ENCODE measurements around the gene ZBTB7C. TPM values are rescaled to one million over a fixed set of nuclear protein-coding genes. Genes with fewer than 3 reads are reported as not detected.

ZBTB7C gene
- total and polyA plus RNA-seq, 2 of the 4 experiments (the other 2 are of a cell fraction), result not detected

- no peak for ATAC-seq (ENCODE audit: low read depth)
These were observed 271.0 kb downstream of the ZBTB7C start for GRCh38 chr18:48138210-48138609.

More at GRCh38 chr18:48138210-48138609, 271.0 kb downstream of the ZBTB7C start:
- Histone ChIP-seq H2BK15ac (ENCODE audit: low read depth, low read length) (no peak overlapping the region), H2AFZ (replicated peaks; ENCODE audit: low read length, poor library complexity) (no peak overlapping the region), H3K4me3 (ENCODE audit: insufficient read depth, low read depth, low read length) (no peak overlapping the region), H3K56ac (ENCODE audit: extremely low read depth, insufficient read depth, low read length) (no peak overlapping the region), H3K18ac (ENCODE audit: low read depth, low read length) (no peak overlapping the region), H2BK20ac (ENCODE audit: low read depth, low read length) (no peak overlapping the region), H3K4me2 (ENCODE audit: low read depth, low read length) (no peak overlapping the region), H3K27ac (ENCODE audit: insufficient read depth, low read length) (no peak overlapping the region), H3K9ac (ENCODE audit: low read depth, low read length) (no peak overlapping the region), H4K5ac (ENCODE audit: low read depth, low read length) (no peak overlapping the region), H3K36me3 (ENCODE audit: control insufficient read depth, insufficient read depth, low read length) (no peaks in the 10 kb centered on the region), H4K20me1 (ENCODE audit: insufficient read depth, low read length) (no peaks in the 10 kb centered on the region; the same call in 1 of the 2 replicates), H3K9me3 (ENCODE audit: control insufficient read depth, insufficient read depth, low read length) (no peaks in the 10 kb centered on the region), H4K8ac (ENCODE audit: low read depth in 2 of 2, low read length in 2 of 2) (no peak overlapping the region), H2BK5ac (ENCODE audit: low read depth, low read length, poor library complexity, severe bottlenecking) (no peak overlapping the region), H3K27me3 (ENCODE audit: control insufficient read depth, insufficient read depth, low read length) (peaks cover 50% of the 10 kb centered on the region), H3K79me1 (ENCODE audit: low read depth in 1 of 2, low read length in 2 of 2) (no peaks in the 10 kb centered on the region), H3K14ac (replicated peaks; ENCODE audit: low read depth, low read length) (no peak overlapping the region), H3K9me1 (ENCODE audit: insufficient read depth, low read length) (no peaks in the 10 kb centered on the region), H2BK120ac (ENCODE audit: low read depth, low read length) (no peak overlapping the region), H2AK9ac (replicated peaks; ENCODE audit: low read depth, low read length, poor library complexity) (no peak overlapping the region), H3K4me1 (ENCODE audit: control insufficient read depth, insufficient read depth, low read length) (no peaks in the 10 kb centered on the region), H2AK5ac (ENCODE audit: low read depth, low read length) (no peak overlapping the region), H3K23ac (ENCODE audit: low read depth, low read length) (no peak overlapping the region), H3K4ac (ENCODE audit: low read depth, low read length) (no peak overlapping the region), H4K91ac (ENCODE audit: insufficient read depth, low read depth, low read length) (no peak overlapping the region)
- DNase-seq, result no peak
- in situ Hi-C loops (cut with MboI; ENCODE audit: low sequenced_read_pairs) (no loop called here), intact Hi-C loops (cut with micrococcal nuclease) (no loop called here), dilution Hi-C loops (cut with HindIII; ENCODE audit: low sequenced_read_pairs, unreplicated experiment) (no loop called here)
- ChIA-PET POLR2A (ENCODE audit: unreplicated experiment) (no interaction called here), CTCF (no interaction called here)
- TF ChIP-seq CHD1 (IDR thresholded peaks at IDR 0.05; ENCODE audit: low read depth, low read length) (no peak), MAZ (IDR thresholded peaks at IDR 0.05; ENCODE audit: borderline replicate concordance, low read depth, low read length) (no peak), RCOR1 (IDR thresholded peaks at IDR 0.05; ENCODE audit: insufficient replicate concordance, low read length) (no peak), CEBPB (IDR thresholded peaks at IDR 0.05; ENCODE audit: low read depth, low read length) (no peak), BHLHE40 (IDR thresholded peaks at IDR 0.05; ENCODE audit: low read depth, low read length) (no peak), RAD21 (IDR thresholded peaks at IDR 0.05; ENCODE audit: low read length) (no peak), NFE2L2 (IDR thresholded peaks at IDR 0.05; ENCODE audit: low read depth, low read length) (no peak), ELK1 (IDR thresholded peaks at IDR 0.05; ENCODE audit: borderline replicate concordance, low read depth, low read length) (no peak), MAFK (IDR thresholded peaks at IDR 0.05; ENCODE audit: low read depth, low read length) (no peak), FOS (IDR thresholded peaks at IDR 0.05; ENCODE audit: low read depth, low read length) (no peak), SMC3 (IDR thresholded peaks at IDR 0.05; ENCODE audit: low read depth, low read length) (no peak), RFX5 (IDR thresholded peaks at IDR 0.05; ENCODE audit: low read depth, low read length) (no peak)
- TF ChIP-seq, protein P1, sequence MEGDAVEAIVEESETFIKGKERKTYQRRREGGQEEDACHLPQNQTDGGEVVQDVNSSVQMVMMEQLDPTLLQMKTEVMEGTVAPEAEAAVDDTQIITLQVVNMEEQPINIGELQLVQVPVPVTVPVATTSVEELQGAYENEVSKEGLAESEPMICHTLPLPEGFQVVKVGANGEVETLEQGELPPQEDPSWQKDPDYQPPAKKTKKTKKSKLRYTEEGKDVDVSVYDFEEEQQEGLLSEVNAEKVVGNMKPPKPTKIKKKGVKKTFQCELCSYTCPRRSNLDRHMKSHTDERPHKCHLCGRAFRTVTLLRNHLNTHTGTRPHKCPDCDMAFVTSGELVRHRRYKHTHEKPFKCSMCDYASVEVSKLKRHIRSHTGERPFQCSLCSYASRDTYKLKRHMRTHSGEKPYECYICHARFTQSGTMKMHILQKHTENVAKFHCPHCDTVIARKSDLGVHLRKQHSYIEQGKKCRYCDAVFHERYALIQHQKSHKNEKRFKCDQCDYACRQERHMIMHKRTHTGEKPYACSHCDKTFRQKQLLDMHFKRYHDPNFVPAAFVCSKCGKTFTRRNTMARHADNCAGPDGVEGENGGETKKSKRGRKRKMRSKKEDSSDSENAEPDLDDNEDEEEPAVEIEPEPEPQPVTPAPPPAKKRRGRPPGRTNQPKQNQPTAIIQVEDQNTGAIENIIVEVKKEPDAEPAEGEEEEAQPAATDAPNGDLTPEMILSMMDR (conservative IDR thresholded peaks at IDR 0.05; ENCODE audit: low read depth, low read length), result no peak
- TF ChIP-seq, protein P2, sequence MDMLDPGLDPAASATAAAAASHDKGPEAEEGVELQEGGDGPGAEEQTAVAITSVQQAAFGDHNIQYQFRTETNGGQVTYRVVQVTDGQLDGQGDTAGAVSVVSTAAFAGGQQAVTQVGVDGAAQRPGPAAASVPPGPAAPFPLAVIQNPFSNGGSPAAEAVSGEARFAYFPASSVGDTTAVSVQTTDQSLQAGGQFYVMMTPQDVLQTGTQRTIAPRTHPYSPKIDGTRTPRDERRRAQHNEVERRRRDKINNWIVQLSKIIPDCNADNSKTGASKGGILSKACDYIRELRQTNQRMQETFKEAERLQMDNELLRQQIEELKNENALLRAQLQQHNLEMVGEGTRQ (IDR thresholded peaks at IDR 0.05; ENCODE audit: low read depth, low read length), result no peak
- WGBS, 2 experiments (ENCODE audit: extremely low coverage in 2 of 2, insufficient read length in 1 of 2), result no CpG with 5 or more reads among the region's 4 CpGs
- BruUV-seq (replicated peaks), result no TSS peak
